ENCODE results near the gene SLC6A6. TPM values are rescaled to one million over a fixed set of nuclear protein-coding genes. Genes with fewer than 3 reads are reported as not detected.

Gene SLC6A6
- total and polyA plus RNA-seq, 11 donors: 9.1 to 121 (median 34.9) TPM

GRCh38 chr3:14472471-14473351 lies 70.3 kb downstream of the SLC6A6 start:
- Histone ChIP-seq H3K4me1 (peaks cover 0 to 25% (median 0%) of the 10 kb centered on the region in 12 donors), H3K9me3 (no peaks in the 10 kb centered on the region), H3K4me3 (no peak overlapping the region), H3K36me3 (peaks cover 0 to 94% (median 46%) of the 10 kb centered on the region in 9 donors), H3K27me3 (no peaks in the 10 kb centered on the region), H3K27ac (peak overlapping the region in 2 of 12 donors; percentile 36 to 57)
- WGBS, 4 donors: 89 to 93% (median 91%) methylated on average over 21 to 22 of the region's 22 CpGs
- intact Hi-C loops (cut with DNase I): no loop called here
- TF ChIP-seq, protein P1, sequence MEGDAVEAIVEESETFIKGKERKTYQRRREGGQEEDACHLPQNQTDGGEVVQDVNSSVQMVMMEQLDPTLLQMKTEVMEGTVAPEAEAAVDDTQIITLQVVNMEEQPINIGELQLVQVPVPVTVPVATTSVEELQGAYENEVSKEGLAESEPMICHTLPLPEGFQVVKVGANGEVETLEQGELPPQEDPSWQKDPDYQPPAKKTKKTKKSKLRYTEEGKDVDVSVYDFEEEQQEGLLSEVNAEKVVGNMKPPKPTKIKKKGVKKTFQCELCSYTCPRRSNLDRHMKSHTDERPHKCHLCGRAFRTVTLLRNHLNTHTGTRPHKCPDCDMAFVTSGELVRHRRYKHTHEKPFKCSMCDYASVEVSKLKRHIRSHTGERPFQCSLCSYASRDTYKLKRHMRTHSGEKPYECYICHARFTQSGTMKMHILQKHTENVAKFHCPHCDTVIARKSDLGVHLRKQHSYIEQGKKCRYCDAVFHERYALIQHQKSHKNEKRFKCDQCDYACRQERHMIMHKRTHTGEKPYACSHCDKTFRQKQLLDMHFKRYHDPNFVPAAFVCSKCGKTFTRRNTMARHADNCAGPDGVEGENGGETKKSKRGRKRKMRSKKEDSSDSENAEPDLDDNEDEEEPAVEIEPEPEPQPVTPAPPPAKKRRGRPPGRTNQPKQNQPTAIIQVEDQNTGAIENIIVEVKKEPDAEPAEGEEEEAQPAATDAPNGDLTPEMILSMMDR (IDR thresholded peaks at IDR 0.05): no peak
- TF ChIP-seq POLR2A (IDR thresholded peaks at IDR 0.05): no peak
- DNase-seq (peak in 1 of 5 donors; percentile 20), ATAC-seq (peak in 3 of 4 donors; percentile 47 to 65 (median 60))

GRCh38 chr3:14473411-14473891 lies 71.0 kb downstream of the SLC6A6 start:
- intact Hi-C loops (cut with DNase I): no loop called here
- Histone ChIP-seq H3K4me1 (peaks cover 0 to 22% (median 0%) of the 10 kb centered on the region in 12 donors), H3K36me3 (peaks cover 0 to 97% (median 46%) of the 10 kb centered on the region in 9 donors), H3K27me3 (no peaks in the 10 kb centered on the region), H3K27ac (peak overlapping the region in 2 of 12 donors; percentile 36 to 57), H3K4me3 (no peak overlapping the region), H3K9me3 (no peaks in the 10 kb centered on the region)
- ATAC-seq (no peak), DNase-seq (no peak)
- no peak for TF ChIP-seq POLR2A (IDR thresholded peaks at IDR 0.05)
- TF ChIP-seq, protein P1 (IDR thresholded peaks at IDR 0.05): no peak
- 92 to 96% (median 95%) methylated on average over 7 of the region's 7 CpGs for WGBS, 4 donors

GRCh38 chr3:14474363-14475081 lies 72.1 kb downstream of the SLC6A6 start:
- WGBS, 4 donors: 92 to 96% (median 95%) methylated on average over 12 to 13 of the region's 13 CpGs
- Histone ChIP-seq H3K36me3 (peaks cover 0 to 97% (median 47%) of the 10 kb centered on the region in 9 donors), H3K4me3 (no peak overlapping the region), H3K27me3 (no peaks in the 10 kb centered on the region), H3K27ac (no peak overlapping the region), H3K4me1 (peaks cover 0 to 23% (median 1%) of the 10 kb centered on the region in 12 donors), H3K9me3 (no peaks in the 10 kb centered on the region)
- ATAC-seq (no peak), DNase-seq (no peak)
- intact Hi-C loops (cut with DNase I): no loop called here
- no peak for TF ChIP-seq POLR2A (IDR thresholded peaks at IDR 0.05)
- TF ChIP-seq, protein P1 (IDR thresholded peaks at IDR 0.05): no peak

DNA sequence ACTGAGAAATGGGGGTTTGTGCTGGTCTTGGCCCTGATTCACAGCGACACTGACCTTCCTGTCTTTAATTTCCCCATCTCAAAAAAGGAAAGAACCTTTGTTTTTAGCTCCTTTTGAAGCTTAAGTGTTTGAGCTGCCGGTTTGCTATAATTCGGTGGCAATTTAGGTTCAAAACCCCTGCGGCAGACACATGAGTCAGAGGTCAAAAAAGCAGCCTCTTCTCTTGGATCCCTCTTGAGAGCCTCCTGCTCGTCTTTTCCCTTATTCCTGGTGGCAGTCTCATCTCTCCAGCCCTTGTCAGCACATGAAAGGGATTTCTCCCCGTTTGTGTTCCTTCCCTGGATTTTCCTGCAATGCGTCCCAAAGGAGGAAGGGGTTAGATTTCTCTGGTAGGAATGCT lies 73.2 kb downstream of the SLC6A6 start:
- DNase-seq (no peak), ATAC-seq (no peak)
- Histone ChIP-seq H3K4me1 (peaks cover 0 to 32% (median 11%) of the 10 kb centered on the region in 12 donors), H3K9me3 (no peaks in the 10 kb centered on the region), H3K4me3 (no peak overlapping the region), H3K27ac (no peak overlapping the region), H3K36me3 (peaks cover 0 to 97% (median 49%) of the 10 kb centered on the region in 9 donors), H3K27me3 (no peaks in the 10 kb centered on the region)
- intact Hi-C loops (cut with DNase I): no loop called here
- TF ChIP-seq POLR2A (IDR thresholded peaks at IDR 0.05): no peak
- TF ChIP-seq, protein P1 (IDR thresholded peaks at IDR 0.05): no peak
- WGBS, 4 donors: 68 to 83% (median 80%) methylated on average over 7 of the region's 7 CpGs
